K562 (cell line): ENCODE measurements around the gene ANO4. TPM values are rescaled to one million over a fixed set of nuclear protein-coding genes. Genes with fewer than 3 reads are reported as not detected.

Experiments
- ATAC-seq: fragments of 200-7000 bp; cut with Tn5 transposase; 3 replicates; pipeline ENCODE4 v1.9.1; 2020; ENCODE audit warnings: moderate library complexity
- Bru-seq: library from RNA; stranded (reverse); fragments of 400-500 nt; gene quantifications from one replicate; lab custom pipeline; 2021; lab: Mats Ljungman, UMichigan
- BruChase-seq, 2 experiments: library from RNA; stranded (reverse); fragments of 400-500 nt; gene quantifications; one replicate each; lab custom pipeline; 2021; lab: Mats Ljungman, UMichigan
- BruUV-seq: library from RNA; stranded (reverse); fragments of 400-500 nt; replicated peaks from 2 replicates; lab custom pipeline; 2021; lab: Mats Ljungman, UMichigan
- CTCF ChIA-PET: fragments of 300-600 bp; formaldehyde crosslinking; extraction: SDS; loops from one replicate; lab custom pipeline; 2021; ENCODE audit warnings: low intra/inter-chr PET ratio; lab: Yijun Ruan, JAX
- POLR2A ChIA-PET: fragments of 300-600, 350-650 bp; sonication (Branson Sonifier 250); formaldehyde crosslinking; extraction: SDS; loops from one replicate; lab custom pipeline; 2021; ENCODE audit warnings: antibody characterized with exemption, inconsistent platforms; lab: Yijun Ruan, JAX
- DNase-seq, 4 experiments: peaks; one replicate each; pipeline versions ENCODE4 v3.0.0 to v3.0.0-alpha.2; 2011 to 2018; ENCODE audit warnings: low spot score in 3 of 4, mixed read lengths in 3 of 4; ENCODE audit errors: extremely low read depth in 1 of 4
- FAIRE-seq: peaks from 2 replicates; lab custom pipeline; 2011; peaks lifted over from hg19 to GRCh38; lab: Jason Lieb, UNC
- H2AFZ ChIP-seq: 2 replicates; pipeline ENCODE4 v1.6.0; 2011; ENCODE audit warnings: low read depth, low read length, control low read depth, inconsistent platforms
- H3K27ac ChIP-seq: fragments of 200-600 bp; 3 replicates; pipeline ENCODE4 v1.8.0; 2011; ENCODE audit warnings: low read depth, mild to moderate bottlenecking, control low read depth, inconsistent platforms, low read length, moderate library complexity, mixed read lengths; ENCODE audit errors: extremely low read depth
- H3K27me3 ChIP-seq, 2 experiments: fragments of 300-600 bp in 1 of 2; 2 replicates in 1 of 2; 3 replicates in 1 of 2; pipeline versions ENCODE4 v1.6.0 to v1.8.0; 2011; ENCODE audit warnings: inconsistent platforms in 2 of 2, low read length in 2 of 2, mild to moderate bottlenecking in 1 of 2, mixed read lengths in 1 of 2, moderate library complexity in 1 of 2; ENCODE audit not compliant: control insufficient read depth in 2 of 2, insufficient read depth in 2 of 2
- H3K36me3 ChIP-seq: fragments of 300-600 bp; 3 replicates; pipeline ENCODE4 v1.8.0; 2011; ENCODE audit warnings: mild to moderate bottlenecking, low read length, inconsistent platforms; ENCODE audit not compliant: control insufficient read depth, insufficient read depth
- H3K4me1 ChIP-seq, 2 experiments: fragments of 200-600 bp in 1 of 2; replicated peaks in 1 of 2; 2 replicates in 1 of 2; 3 replicates in 1 of 2; pipeline versions ENCODE4 v1.5.1 to v1.8.0; 2011; ENCODE audit warnings: inconsistent platforms in 2 of 2, low read length in 2 of 2, mild to moderate bottlenecking in 1 of 2, mixed read lengths in 1 of 2, moderate library complexity in 1 of 2; ENCODE audit not compliant: control insufficient read depth in 2 of 2, insufficient read depth in 2 of 2
- H3K4me2 ChIP-seq: 2 replicates; pipeline ENCODE4 v1.6.1; 2011; ENCODE audit warnings: low read length, control low read depth, inconsistent platforms, mixed read lengths; ENCODE audit not compliant: insufficient read depth
- H3K4me3 ChIP-seq: fragments of 200-600 bp; sonication (generic), shearing (Covaris generic); 2 replicates; pipeline ENCODE4 v1.5.1; 2016; ENCODE audit warnings: control low read depth, inconsistent platforms
- H3K79me2 ChIP-seq: fragments of 200-600 bp; 3 replicates; pipeline ENCODE4 v1.8.0; 2011; ENCODE audit warnings: low read length, inconsistent platforms; ENCODE audit not compliant: control insufficient read depth, insufficient read depth
- H3K9ac ChIP-seq, 2 experiments: 2 replicates each; pipeline versions ENCODE4 v1.6.0 to v1.6.1; 2011; ENCODE audit warnings: low read depth in 2 of 2, low read length in 2 of 2, control low read depth in 1 of 2, inconsistent platforms in 1 of 2, mild to moderate bottlenecking in 1 of 2, mixed read lengths in 1 of 2; ENCODE audit not compliant: insufficient read depth in 1 of 2
- H3K9me1 ChIP-seq: one replicate; pipeline ENCODE4 v1.6.0; 2011; ENCODE audit warnings: inconsistent platforms, mild to moderate bottlenecking, low read length, moderate library complexity; ENCODE audit not compliant: control insufficient read depth, insufficient read depth
- H3K9me3 ChIP-seq: replicated peaks from 2 replicates; pipeline ENCODE4 v1.5.1; 2011; ENCODE audit warnings: low read depth, low read length, inconsistent platforms; ENCODE audit not compliant: control insufficient read depth, insufficient read depth
- H4K20me1 ChIP-seq: replicated peaks from 2 replicates; pipeline ENCODE4 v1.6.1; 2011; ENCODE audit warnings: low read length, inconsistent platforms, mixed read lengths; ENCODE audit not compliant: control insufficient read depth, insufficient read depth
- DMBX1 ChIP-seq: fragments of 250-450 bp; sonication (Bioruptor Pico); IDR thresholded peaks from 2 replicates; pipeline ENCODE4 v1.8.0; 2022; ENCODE audit warnings: inconsistent platforms, mild to moderate bottlenecking, moderate library complexity, borderline replicate concordance
- FOXP1 ChIP-seq: sonication (generic); formaldehyde crosslinking; IDR thresholded peaks from 2 replicates; pipeline ENCODE4 v1.8.0; 2022; ENCODE audit warnings: mild to moderate bottlenecking, missing genetic modification reagents
- HNRNPLL ChIP-seq: fragments of 200-400 bp; formaldehyde crosslinking; IDR thresholded peaks from 2 replicates; pipeline ENCODE4 v1.6.1; 2017; ENCODE audit warnings: low read length, low read depth, mild to moderate bottlenecking; ENCODE audit not compliant: poor library complexity, severe bottlenecking
- LARP7 ChIP-seq: fragments of 450-650 bp; IDR thresholded peaks from 2 replicates; pipeline ENCODE4 v1.6.1; 2016
- MBD1 ChIP-seq: fragments of 250-450 bp; sonication (Bioruptor Pico); IDR thresholded peaks from 2 replicates; pipeline ENCODE4 v1.8.0; 2022; ENCODE audit warnings: inconsistent platforms
- MLX ChIP-seq, 2 experiments: fragments of 450-650 bp in 1 of 2; sonication (generic) in 1 of 2; formaldehyde crosslinking; conservative IDR thresholded peaks; 2 replicates each; pipeline versions ENCODE4 v1.4.0 to v1.8.1; 2020 to 2022; ENCODE audit warnings: mild to moderate bottlenecking in 1 of 2, missing genetic modification reagents in 1 of 2
- MNT ChIP-seq, 2 experiments: fragments of 450-650 bp; conservative IDR thresholded peaks; 2 replicates each; pipeline ENCODE4 v1.6.1; 2017; ENCODE audit warnings: mild to moderate bottlenecking in 2 of 2, moderate library complexity in 2 of 2
- NBN ChIP-seq: fragments of 450-650 bp; IDR thresholded peaks from 2 replicates; pipeline ENCODE4 v1.6.1; 2016; ENCODE audit warnings: low read depth, mild to moderate bottlenecking
- RBM14 ChIP-seq: fragments of 200-400 bp; formaldehyde crosslinking; IDR thresholded peaks from 2 replicates; pipeline ENCODE4 v1.6.1; 2018; ENCODE audit warnings: low read depth, mild to moderate bottlenecking, low read length, moderate library complexity, borderline replicate concordance; ENCODE audit not compliant: insufficient read depth
- ZNF124 ChIP-seq: sonication (generic); formaldehyde crosslinking; IDR thresholded peaks from 2 replicates; pipeline ENCODE4 v1.8.1; 2022; ENCODE audit warnings: missing genetic modification reagents
- WGBS: fragments of 100-300 bp; shearing (Covaris generic); methylation state at CpG from one replicate; pipeline ENCODE4 v1.1.6; 2016; ENCODE audit warnings: low coverage, mixed read lengths; ENCODE audit not compliant: insufficient coverage; ENCODE audit errors: missing lambda C conversion rate; 5-methylcytosine and 5-hydroxymethylcytosine counted together
- in situ Hi-C: fragments of 300-500 bp; cut with MboI; formaldehyde crosslinking; loops from 4 replicates; pipeline ENCODE4 v1.15.0; 2018; ENCODE audit warnings: inconsistent platforms, mixed read lengths
- intact Hi-C: fragments of 100-400 bp; cut with micrococcal nuclease; formaldehyde crosslinking; loops from 2 replicates; pipeline ENCODE4 v1.14.2; 2022
- long read RNA-seq, 3 experiments: library from polyadenylated mRNA in 2 of 3; library from RNA in 1 of 3; unstranded in 2 of 3; stranded (forward) in 1 of 3; transcript quantifications; one replicate each; pipeline ENCODE4 v2.0.0, GENCODE V29; 2019 to 2022
- polyA minus RNA-seq, 3 experiments: library from RNA; depleted of rRNA, polyadenylated mRNA; stranded (reverse); fragments of >200 nt; gene quantifications; 2 replicates each; pipeline ENCODE4 v1.2.3, GENCODE V29; 2011
- polyA plus RNA-seq, 8 experiments: library from polyadenylated mRNA; depleted of rRNA in 4 of 8; stranded (reverse) in 5 of 8; unstranded in 3 of 8; fragments of >200 nt; fragmentation: Nextera tagmentation in 2 of 8; fragmentation: Illumina TruSeq in 1 of 8; extraction: Ambion mirVana in 2 of 8; extraction: Trizol in 1 of 8; gene quantifications; 2 replicates each; pipeline versions ENCODE4 v1.2.1 to v1.2.3, GENCODE V29; 2011 to 2014; ENCODE audit warnings: inconsistent platforms in 1 of 8, missing spikeins in 1 of 8
- total RNA-seq, 7 experiments: library from RNA; depleted of rRNA in 6 of 7; stranded (reverse); fragments of >200 nt in 6 of 7; fragmentation: Illumina TruSeq in 2 of 7; extraction: Trizol in 2 of 7; gene quantifications; 2 replicates each; pipeline versions ENCODE4 v1.2.1 to v1.2.3, GENCODE V29; 2011 to 2021; ENCODE audit warnings: low replicate concordance in 1 of 7
- TF ChIP-seq, protein P1 (sequence below): fragments of 450-650 bp; IDR thresholded peaks from one replicate; pipeline ENCODE4 v1.6.1; 2018; ENCODE audit warnings: mild to moderate bottlenecking, moderate library complexity; ENCODE audit not compliant: partially characterized antibody

Gene ANO4
- not detected in 2 replicates for total RNA-seq (2011; cell fraction: chromatin; rRNA removed; ENCODE audit: low replicate concordance)
- not detected in 2 replicates for total RNA-seq (2011; cell fraction: nucleolus; rRNA removed)
- total RNA-seq (2011; cell fraction: nucleoplasm; rRNA removed) = not detected in 2 replicates
- total RNA-seq (2014; rRNA removed) (not detected in 2 replicates), total RNA-seq (2014; rRNA removed; fragmentation: Illumina TruSeq; extraction: Trizol) (not detected in 2 replicates), total RNA-seq (2015; rRNA removed; fragmentation: Illumina TruSeq; extraction: Trizol) (not detected in 2 replicates), total RNA-seq (2021) (not detected in 2 replicates), polyA plus RNA-seq (2011; rRNA removed) (not detected in 2 replicates), polyA plus RNA-seq (2014; fragmentation: Illumina TruSeq; extraction: Trizol) (not detected in 2 replicates), polyA plus RNA-seq (2014; fragmentation: Nextera tagmentation; extraction: Ambion mirVana) (not detected), polyA plus RNA-seq (2014; rRNA removed) (not detected in 2 replicates), polyA minus RNA-seq (2011; rRNA and poly(A)+ RNA removed) (not detected in 2 replicates), Bru-seq, nascent RNA (percentile 1 among the genes with signal in this experiment), BruChase-seq, experiment 1, labeled RNA remaining after a 2-hour chase (percentile 2 among the genes with signal in this experiment), BruChase-seq, experiment 2, labeled RNA remaining after a 6-hour chase (percentile 3 among the genes with signal in this experiment)
- not detected in 2 replicates for polyA plus RNA-seq (2011; cell fraction: cytosol; rRNA removed)
- not detected in 2 replicates for polyA plus RNA-seq (2011; cell fraction: nucleus; rRNA removed)
- polyA plus RNA-seq (2012) = not detected in 2 replicates
- not detected in 2 replicates for polyA minus RNA-seq (2011; cell fraction: cytosol; rRNA and poly(A)+ RNA removed)
- polyA minus RNA-seq (2011; cell fraction: nucleus; rRNA and poly(A)+ RNA removed) = not detected in 2 replicates
- long read RNA-seq, experiment 1, partial matches to known transcripts = 0 of 1 reads
- long read RNA-seq, experiment 1, other reads (novel, unspliced or antisense) = 1 of 1 reads
- long read RNA-seq, experiment 2 = 0 reads
- long read RNA-seq, experiment 3 = 0 reads

- Histone ChIP-seq H3K79me2 (no peaks in the 10 kb centered on the region), H3K27ac (no peak within 1 kb of the TSS), H2AFZ (no peak within 1 kb of the TSS), H3K4me3 (no peak within 1 kb of the TSS), H3K27me3 (no peaks in the 10 kb centered on the region), H3K4me2 (no peak within 1 kb of the TSS), H3K9ac (no peak within 1 kb of the TSS), H3K36me3 (no peaks in the 10 kb centered on the region), H3K9me1 (no peaks in the 10 kb centered on the region), H3K4me1 (no peaks in the 10 kb centered on the region), H3K9me3 (no peaks in the 10 kb centered on the region), H4K20me1 (no peaks in the 10 kb centered on the region)
- DNase-seq (no peak), ATAC-seq (no peak), FAIRE-seq (no peak)
- in situ Hi-C loops = no loop called here
- ChIA-PET POLR2A (no interaction called here), CTCF (no interaction called here)
- intact Hi-C loops = no loop called here
- 0% methylated on average over 17 of the region's 18 CpGs for WGBS
- BruUV-seq = no TSS peak
- TF ChIP-seq NBN (no peak), ZNF124 (CRISPR knock-in tag) (no peak), MNT (conservative IDR thresholded peaks at IDR 0.05) (no peak), MBD1 (CRISPR knock-in tag) (no peak), DMBX1 (no peak), LARP7 (no peak), HNRNPLL (no peak), FOXP1 (CRISPR knock-in tag) (no peak), MLX (CRISPR knock-in tag; conservative IDR thresholded peaks at IDR 0.05) (no peak), RBM14 (no peak)
- TF ChIP-seq, protein P1, sequence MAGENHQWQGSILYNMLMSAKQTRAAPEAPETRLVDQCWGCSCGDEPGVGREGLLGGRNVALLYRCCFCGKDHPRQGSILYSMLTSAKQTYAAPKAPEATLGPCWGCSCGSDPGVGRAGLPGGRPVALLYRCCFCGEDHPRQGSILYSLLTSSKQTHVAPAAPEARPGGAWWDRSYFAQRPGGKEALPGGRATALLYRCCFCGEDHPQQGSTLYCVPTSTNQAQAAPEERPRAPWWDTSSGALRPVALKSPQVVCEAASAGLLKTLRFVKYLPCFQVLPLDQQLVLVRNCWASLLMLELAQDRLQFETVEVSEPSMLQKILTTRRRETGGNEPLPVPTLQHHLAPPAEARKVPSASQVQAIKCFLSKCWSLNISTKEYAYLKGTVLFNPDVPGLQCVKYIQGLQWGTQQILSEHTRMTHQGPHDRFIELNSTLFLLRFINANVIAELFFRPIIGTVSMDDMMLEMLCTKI = no peak
Measured at GRCh38 chr12:100794441-100795173, at the start of gene ANO4. TSS of gene ANO4 (plus strand) at chr12:100794776. CDS start at chr12:100901786, 107,010 bp downstream.
